Upper lobe of left lung (tissue), 4 donors: ENCODE data around the gene TMEM121.

ENCODE experiments used
- CTCF ChIP-seq, 6 experiments: fragments of 450-650 bp in 4 of 6; fragments of 200-600 bp in 2 of 6; sonication (generic) in 2 of 6; IDR thresholded peaks; one replicate each; pipeline ENCODE4 v1.5.1; 2016 to 2019; ENCODE audit warnings: antibody characterized with exemption in 6 of 6
- EP300 ChIP-seq, 4 donors: sonication (generic); formaldehyde crosslinking; IDR thresholded peaks; one replicate each; pipeline ENCODE4 v1.5.1; 2017; ENCODE audit warnings: antibody characterized with exemption in 4 of 4, control low read depth in 2 of 4
- POLR2A ChIP-seq, 4 donors: fragments of 450-650 bp; IDR thresholded peaks; one replicate each; pipeline ENCODE4 v1.5.1; 2016 to 2017; ENCODE audit warnings: antibody characterized with exemption in 4 of 4, mild to moderate bottlenecking in 2 of 4
- POLR2AphosphoS5 ChIP-seq, 2 donors: sonication (generic); formaldehyde crosslinking; IDR thresholded peaks; one replicate each; pipeline ENCODE4 v1.5.1; 2017; ENCODE audit warnings: antibody characterized with exemption in 2 of 2

GRCh38 chr14:105481886-105482457, 44.4 kb upstream of the TMEM121 start:
- TF ChIP-seq POLR2AphosphoS5 (IDR thresholded peaks at IDR 0.05) = peak; percentile 58 to 92
- TF ChIP-seq POLR2A (IDR thresholded peaks at IDR 0.05) = peak in 3 of 4 donors; percentile 27 to 45 (median 35)
- TF ChIP-seq CTCF (IDR thresholded peaks at IDR 0.05) = peak in 3 of 6 experiments; percentile 10 to 34 (median 32)
- TF ChIP-seq EP300 (IDR thresholded peaks at IDR 0.05) = peak in 1 of 4 donors; percentile 69
